H1 (cell line): ENCODE measurements around the gene AHDC1.

Source experiments
- CBX5 ChIP-seq: fragments of 300-800, 300-1000 bp; sonication (generic); IDR thresholded peaks from 2 replicates; pipeline ENCODE4 v1.7.1; 2016; ENCODE audit warnings: antibody characterized with exemption, low read length, low read depth
- HDAC2 ChIP-seq, 2 experiments: fragments of 300-600 bp in 1 of 2; sonication (generic) in 1 of 2; IDR thresholded peaks; 2 replicates each; pipeline ENCODE4 v1.6.1; 2011 to 2012; ENCODE audit warnings: low read depth in 2 of 2, low read length in 2 of 2, mild to moderate bottlenecking in 2 of 2, moderate library complexity in 2 of 2, borderline replicate concordance in 1 of 2, inconsistent platforms in 1 of 2
- JUND ChIP-seq: IDR thresholded peaks from 2 replicates; pipeline ENCODE4 v1.6.1; 2011; ENCODE audit warnings: mild to moderate bottlenecking, improper control_type of control experiment, low read length
- POLR2A ChIP-seq, 2 experiments: IDR thresholded peaks; 1 replicate in 1 of 2; 2 replicates in 1 of 2; pipeline ENCODE4 v1.6.1; 2011; ENCODE audit warnings: low read depth in 2 of 2, low read length in 2 of 2, mild to moderate bottlenecking in 2 of 2; ENCODE audit errors: control extremely low read depth in 1 of 2
- POLR2AphosphoS5 ChIP-seq: IDR thresholded peaks from 2 replicates; pipeline ENCODE4 v1.6.1; 2011; ENCODE audit warnings: low read depth, low read length
- RAD21 ChIP-seq, 2 experiments: IDR thresholded peaks in 1 of 2; conservative IDR thresholded peaks in 1 of 2; 2 replicates each; pipeline ENCODE4 v1.6.1; 2011; ENCODE audit warnings: low read depth in 2 of 2, low read length in 2 of 2, improper control_type of control experiment in 1 of 2, inconsistent platforms in 1 of 2, mild to moderate bottlenecking in 1 of 2, moderate library complexity in 1 of 2
- RNF2 ChIP-seq: fragments of 200-900, 300-1000 bp; sonication (generic); IDR thresholded peaks from 2 replicates; pipeline ENCODE4 v1.7.1; 2016; ENCODE audit warnings: borderline replicate concordance, low read depth, mild to moderate bottlenecking, antibody characterized with exemption, low read length; ENCODE audit not compliant: poor library complexity, severe bottlenecking; ENCODE audit errors: missing control alignments
- SRF ChIP-seq: IDR thresholded peaks from 2 replicates; pipeline ENCODE4 v1.6.1; 2011; ENCODE audit warnings: mild to moderate bottlenecking, low read depth, low read length, moderate library complexity
- TBP ChIP-seq: IDR thresholded peaks from 2 replicates; pipeline ENCODE4 v1.6.1; 2011; ENCODE audit warnings: low read depth, low read length, improper control_type of control experiment
- YY1 ChIP-seq: IDR thresholded peaks from 2 replicates; pipeline ENCODE4 v1.6.1; 2011; ENCODE audit warnings: low read depth, mild to moderate bottlenecking, low read length
- TF ChIP-seq, protein P1 (sequence below), 3 experiments: IDR thresholded peaks; 1 replicate in 2 of 3; 2 replicates in 1 of 3; pipeline versions ENCODE4 v1.5.1 to v1.6.1; 2011; ENCODE audit warnings: low read length in 3 of 3, mild to moderate bottlenecking in 3 of 3, inconsistent platforms in 2 of 3, low read depth in 1 of 3, moderate library complexity in 1 of 3; ENCODE audit not compliant: insufficient read depth in 1 of 3; ENCODE audit errors: control extremely low read depth in 1 of 3
- TF ChIP-seq, protein P2 (sequence below): IDR thresholded peaks from 2 replicates; pipeline ENCODE4 v1.6.1; 2012; ENCODE audit warnings: inconsistent platforms

- TF ChIP-seq POLR2A (IDR thresholded peaks at IDR 0.05; ENCODE audit: control extremely low read depth in 1 of 2, low read depth in 2 of 2, low read length in 2 of 2), result no peak; a peak in 1 of 3 replicates
- TF ChIP-seq JUND, result no peak
- TF ChIP-seq, protein P1, sequence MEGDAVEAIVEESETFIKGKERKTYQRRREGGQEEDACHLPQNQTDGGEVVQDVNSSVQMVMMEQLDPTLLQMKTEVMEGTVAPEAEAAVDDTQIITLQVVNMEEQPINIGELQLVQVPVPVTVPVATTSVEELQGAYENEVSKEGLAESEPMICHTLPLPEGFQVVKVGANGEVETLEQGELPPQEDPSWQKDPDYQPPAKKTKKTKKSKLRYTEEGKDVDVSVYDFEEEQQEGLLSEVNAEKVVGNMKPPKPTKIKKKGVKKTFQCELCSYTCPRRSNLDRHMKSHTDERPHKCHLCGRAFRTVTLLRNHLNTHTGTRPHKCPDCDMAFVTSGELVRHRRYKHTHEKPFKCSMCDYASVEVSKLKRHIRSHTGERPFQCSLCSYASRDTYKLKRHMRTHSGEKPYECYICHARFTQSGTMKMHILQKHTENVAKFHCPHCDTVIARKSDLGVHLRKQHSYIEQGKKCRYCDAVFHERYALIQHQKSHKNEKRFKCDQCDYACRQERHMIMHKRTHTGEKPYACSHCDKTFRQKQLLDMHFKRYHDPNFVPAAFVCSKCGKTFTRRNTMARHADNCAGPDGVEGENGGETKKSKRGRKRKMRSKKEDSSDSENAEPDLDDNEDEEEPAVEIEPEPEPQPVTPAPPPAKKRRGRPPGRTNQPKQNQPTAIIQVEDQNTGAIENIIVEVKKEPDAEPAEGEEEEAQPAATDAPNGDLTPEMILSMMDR (IDR thresholded peaks at IDR 0.05; ENCODE audit: control extremely low read depth in 1 of 3, insufficient read depth in 1 of 3, low read depth in 1 of 3, low read length in 3 of 3), result no peak
- no peak for TF ChIP-seq YY1
- TF ChIP-seq CBX5, result no peak
- TF ChIP-seq HDAC2 (IDR thresholded peaks at IDR 0.05; ENCODE audit: borderline replicate concordance in 1 of 2, low read depth in 2 of 2, low read length in 2 of 2), result no peak
- TF ChIP-seq RNF2, result no peak
- no peak for TF ChIP-seq SRF
- TF ChIP-seq TBP, result no peak
- no peak for TF ChIP-seq RAD21 (IDR thresholded peaks at IDR 0.05 in 1 of 2, conservative IDR thresholded peaks at IDR 0.05 in 1 of 2; ENCODE audit: low read depth in 2 of 2, low read length in 2 of 2)
- TF ChIP-seq, protein P2, sequence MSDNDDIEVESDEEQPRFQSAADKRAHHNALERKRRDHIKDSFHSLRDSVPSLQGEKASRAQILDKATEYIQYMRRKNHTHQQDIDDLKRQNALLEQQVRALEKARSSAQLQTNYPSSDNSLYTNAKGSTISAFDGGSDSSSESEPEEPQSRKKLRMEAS, result no peak
- TF ChIP-seq POLR2AphosphoS5, result no peak
Observed at GRCh38 chr1:27571439-27572018, 32.4 kb downstream of the AHDC1 start.
